Hematopoietic multipotent progenitor cell treated with erythropoietin and hydrocortisone succinate and interleukin-3 and kit ligand, for 4 days (in vitro differentiated cells): ENCODE measurements around the gene C5orf15.
"Not testable (repeated sequence)": the region's sequence is repeated elsewhere in the genome, so short reads cannot be mapped to it uniquely, and the experiment has no call there.

Source experiments
- DNase-seq: peaks from one replicate; pipeline ENCODE4 v3.0.0-alpha.2; 2015

C5orf15 gene

DNA sequence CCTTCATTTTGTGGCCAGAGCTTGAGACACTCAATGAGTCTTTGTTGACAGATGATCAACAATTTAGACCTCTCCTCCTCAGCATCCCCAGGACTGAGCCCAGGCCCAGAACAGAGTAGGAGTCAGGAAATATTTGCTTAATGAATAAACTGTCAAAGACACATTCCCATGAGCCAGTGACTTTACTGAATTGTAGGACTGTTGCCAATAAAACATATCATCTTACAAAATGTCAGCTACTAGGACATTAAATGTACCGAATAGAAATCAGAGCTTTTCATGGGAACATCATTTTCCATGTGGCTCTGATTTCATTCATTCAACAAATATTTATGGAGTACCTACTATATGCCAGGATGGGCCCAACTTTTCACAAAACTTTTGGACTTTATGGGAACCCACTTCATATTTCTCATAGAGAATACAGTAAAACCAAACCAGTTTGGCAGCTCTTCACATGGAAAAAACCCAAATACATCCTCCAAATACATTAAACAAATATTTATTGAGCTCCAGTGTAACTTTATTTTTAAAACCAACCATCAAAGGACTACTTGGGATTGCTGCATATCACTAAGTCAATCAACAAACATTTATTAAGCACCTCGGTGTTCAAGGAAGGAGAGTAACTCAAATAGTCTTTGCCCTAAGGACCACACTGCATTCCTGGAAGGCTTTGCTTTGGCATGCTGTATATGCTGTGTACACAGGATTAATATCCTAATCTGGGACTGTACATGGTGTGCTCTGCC lies 24.9 kb upstream of the C5orf15 start:
- DNase-seq = no peak

DNA sequence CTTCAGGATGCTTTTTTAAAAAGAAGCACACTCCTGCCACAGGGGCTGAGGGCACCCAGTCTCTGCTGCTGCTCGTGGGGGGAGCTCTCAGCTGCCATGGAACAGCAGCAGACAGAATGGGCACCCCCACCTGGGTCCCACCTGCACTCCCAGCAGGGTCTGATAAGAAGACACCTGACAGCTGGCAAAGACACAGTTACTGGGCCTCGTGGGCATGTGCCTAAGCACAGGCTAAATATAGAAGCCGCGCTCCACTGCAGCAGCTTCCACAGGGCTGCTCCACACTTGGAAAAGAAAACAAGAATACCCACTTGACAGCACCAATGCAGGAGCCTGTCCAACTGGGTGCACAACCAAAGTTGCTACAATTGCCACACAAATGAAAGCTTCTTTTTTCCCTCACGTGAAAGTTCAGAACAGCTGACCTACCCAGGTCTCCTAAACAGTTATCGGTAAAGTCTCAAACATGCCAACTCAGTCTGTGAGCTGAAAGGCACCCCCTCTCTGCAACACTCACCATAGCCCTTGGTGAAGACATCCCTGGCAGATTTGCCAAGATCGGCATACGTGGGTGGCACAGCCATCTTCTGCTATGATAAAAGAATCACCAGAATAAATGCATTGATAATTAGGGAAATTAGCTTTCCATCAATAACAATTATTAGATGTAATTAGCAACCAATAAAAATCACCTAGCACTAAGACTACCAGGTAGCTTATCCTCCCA lies 24.2 kb upstream of the C5orf15 start:
- no peak for DNase-seq

DNA sequence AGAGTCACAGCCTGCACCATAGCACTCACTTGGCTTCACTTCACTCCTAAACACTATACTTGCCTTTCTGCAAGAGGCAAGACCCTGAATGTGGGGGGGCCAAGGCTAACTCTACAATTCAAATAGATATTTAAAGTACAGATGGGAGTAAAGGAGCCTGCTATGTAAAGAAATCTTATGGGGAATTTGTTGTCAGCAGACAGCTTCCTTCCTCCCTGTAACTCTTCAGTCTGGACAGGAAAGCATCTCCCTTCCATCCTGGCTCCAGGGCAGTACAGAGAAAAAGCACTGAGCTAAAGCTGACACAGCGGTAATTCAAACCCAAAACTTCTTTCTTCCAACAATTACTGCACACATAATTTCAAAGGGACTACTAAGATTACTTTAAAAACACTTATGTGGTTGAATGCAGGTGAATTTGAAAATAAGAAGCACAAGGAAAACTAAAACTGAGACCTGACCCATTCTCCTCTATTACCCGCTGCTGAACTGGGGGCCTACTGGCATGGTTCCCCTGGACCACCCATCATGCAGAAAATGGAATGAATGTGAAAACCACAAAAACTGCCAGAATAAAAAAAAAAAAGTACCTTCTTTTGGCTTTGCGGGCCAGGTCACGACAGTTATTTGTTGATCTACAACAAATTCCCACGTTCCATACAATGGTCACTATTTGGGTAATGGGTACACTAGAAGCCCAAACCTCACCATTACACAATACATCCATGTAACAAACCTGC lies 22.9 kb upstream of the C5orf15 start:
- DNase-seq = no peak

DNA sequence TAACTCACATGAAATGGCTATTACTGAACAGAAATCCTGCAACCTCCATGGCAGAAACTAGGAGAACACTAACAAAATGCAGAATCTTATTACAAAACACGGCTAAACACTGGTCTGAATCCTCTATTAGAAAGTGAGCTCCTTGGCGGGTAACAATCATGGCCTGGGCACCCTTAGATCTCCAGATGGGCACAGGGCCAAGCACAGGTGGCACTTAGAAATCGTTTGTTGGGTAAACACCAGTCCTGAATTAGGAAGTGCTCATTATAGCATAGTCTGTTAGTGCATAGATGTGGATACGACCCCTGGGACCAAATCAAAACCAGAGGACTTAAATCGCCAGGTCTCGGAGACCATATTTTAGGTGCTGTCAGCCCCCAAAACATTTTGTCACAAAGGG lies 22.0 kb upstream of the C5orf15 start:
- no peak for DNase-seq

DNA sequence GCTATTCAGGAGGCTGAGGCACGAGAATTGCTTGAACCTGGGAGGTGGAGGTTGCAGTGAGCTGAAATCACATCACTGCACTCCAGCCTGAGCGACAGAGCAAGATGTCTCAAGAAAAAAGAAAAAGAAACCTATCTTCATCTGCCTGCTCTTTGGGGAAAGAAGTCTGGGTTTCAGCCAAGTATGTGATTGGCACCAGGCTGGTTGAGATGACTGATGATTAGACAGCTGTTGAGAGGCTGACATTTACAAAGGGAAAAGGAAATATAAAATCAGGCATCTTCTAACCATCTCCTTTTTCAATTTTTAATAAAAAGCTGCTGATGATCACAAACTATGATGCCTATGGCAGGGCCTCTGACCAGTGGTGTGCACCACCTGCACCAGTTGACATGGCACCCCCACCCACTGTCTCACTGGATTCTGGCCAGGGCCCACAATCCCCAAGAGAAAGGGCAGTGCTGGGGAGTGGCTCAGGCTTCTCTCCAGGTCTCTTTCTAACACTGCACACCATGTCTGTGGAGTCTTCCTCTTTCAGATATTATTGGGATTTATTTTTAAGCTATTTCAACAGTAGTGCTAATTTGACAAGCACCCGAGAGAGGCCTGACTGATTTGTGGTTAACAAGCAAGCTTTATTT lies 17.2 kb upstream of the C5orf15 start:
- DNase-seq = no peak

DNA sequence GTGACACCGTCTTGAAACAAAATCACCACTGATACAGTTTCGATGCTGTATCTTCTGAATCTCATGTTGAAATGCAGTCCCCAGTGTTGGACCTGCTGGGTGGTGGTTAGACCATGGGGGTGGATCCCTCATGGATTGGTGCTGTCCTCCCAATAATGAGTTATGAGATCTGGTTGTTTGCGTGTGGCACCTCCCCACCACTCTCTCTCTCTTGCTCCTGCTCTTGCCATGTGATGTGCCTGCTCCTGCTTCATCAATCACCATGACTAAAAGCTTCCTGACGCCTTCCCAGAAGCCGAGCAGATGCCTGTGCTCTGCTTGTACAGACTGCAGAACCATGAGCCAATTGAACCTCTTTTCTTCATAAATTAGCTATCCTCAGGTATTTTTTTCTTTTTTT lies 15.2 kb upstream of the C5orf15 start:
- DNase-seq = no peak

DNA sequence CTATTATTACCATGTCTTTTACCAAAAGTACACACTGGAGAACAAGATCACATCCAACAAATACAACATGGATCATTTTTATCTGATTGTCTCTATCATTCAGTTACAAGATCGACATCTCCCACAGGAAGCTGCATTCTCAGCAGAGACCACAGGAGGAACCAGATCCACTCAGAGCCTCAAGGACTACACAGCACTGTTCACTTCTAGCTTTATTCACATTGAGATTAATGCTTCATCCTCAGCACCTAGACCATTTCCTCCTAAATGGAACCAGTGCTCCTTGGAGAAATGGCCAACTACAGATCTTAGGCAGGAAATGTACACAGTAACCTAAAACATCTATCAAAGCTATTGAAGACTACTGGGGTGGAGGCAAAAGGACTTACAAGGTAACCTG lies 13.3 kb upstream of the C5orf15 start:
- DNase-seq = peak; percentile 43

DNA sequence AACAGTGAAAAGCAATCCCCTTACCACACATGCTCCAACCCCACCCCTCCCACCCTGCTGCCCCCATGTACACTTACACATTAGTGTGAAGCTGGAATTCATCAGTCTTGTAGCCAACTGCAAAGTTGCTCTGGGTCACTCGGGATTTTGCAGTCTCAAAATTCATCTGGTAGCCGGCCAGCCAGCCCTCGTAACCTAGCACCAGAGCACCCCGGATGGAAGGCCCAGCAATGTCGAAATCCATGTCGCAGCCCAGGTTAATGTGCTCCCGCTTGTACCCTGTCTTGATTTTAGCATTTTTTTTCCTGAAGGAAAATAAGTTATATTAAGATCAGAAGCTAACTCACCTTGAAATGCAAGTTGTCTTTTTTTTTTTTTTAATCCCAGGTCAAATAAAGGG lies 12.2 kb upstream of the C5orf15 start:
- no peak for DNase-seq

DNA sequence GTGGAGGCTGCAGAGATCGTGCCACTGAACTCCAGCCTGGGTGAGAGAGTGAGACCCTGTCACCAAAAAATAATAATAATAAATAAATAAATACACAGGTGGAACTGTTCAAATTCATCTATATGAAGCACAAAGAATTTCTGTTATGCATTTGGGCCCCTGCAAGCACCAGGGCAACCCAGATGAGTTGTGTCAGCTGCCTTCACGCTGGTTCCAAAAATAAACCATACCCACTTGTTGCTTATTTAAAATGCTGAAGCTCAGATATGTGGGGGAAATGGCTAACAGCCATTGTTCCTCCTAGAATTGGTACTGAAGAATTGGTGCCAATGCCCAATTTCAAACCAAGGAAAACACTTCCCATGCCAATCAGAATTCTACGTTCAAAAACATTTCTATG lies 10.5 kb upstream of the C5orf15 start:
- DNase-seq = no peak

DNA sequence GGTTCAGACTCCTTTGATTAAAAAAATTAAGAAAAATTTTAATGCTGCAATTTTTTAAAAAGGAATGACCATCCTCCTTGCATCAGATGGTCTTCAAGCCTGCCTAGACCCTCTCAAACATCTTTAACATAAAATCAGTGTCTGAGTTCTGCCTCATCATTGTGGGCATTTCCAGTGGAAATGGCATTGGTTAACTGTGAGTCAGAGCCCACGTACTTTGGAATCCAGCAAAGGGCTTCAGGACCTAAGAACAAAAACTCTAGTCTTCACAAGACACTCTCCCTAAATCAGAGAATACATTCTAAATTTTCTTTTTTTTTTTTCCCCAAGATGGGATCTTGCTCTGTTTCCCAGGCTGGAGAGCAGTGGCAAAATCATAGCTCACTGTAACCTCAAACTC lies 9.4 kb upstream of the C5orf15 start:
- no peak for DNase-seq

DNA sequence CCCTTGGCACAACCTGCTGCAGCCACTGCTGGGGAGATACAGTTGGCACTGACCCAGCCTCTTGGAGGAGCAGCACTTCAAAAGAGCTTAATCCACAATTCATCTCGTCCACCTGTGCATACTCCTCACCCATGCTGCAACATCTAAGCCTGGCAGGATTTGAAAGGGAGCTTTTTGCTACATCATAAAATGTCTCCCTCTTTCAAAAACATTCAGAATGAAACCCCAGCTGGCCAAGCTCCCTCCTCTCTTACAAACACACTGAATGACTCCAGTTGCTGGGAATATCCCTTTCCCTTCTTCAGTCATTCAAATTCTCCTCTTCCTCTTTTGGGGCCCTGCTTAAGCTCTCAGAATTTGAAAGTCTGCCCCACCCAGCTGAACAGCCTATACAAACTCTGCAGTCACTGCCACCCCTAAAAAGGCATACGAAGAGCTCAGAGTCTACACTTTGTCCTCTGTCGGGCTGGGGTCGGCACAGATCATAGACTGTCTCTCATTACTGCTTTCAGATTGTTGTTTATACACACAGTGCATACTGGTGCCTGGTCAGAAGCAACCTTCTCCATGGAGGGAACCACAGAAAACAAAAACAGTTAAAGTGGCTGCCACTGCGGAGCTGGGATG lies 8.8 kb upstream of the C5orf15 start:
- no peak for DNase-seq

DNA sequence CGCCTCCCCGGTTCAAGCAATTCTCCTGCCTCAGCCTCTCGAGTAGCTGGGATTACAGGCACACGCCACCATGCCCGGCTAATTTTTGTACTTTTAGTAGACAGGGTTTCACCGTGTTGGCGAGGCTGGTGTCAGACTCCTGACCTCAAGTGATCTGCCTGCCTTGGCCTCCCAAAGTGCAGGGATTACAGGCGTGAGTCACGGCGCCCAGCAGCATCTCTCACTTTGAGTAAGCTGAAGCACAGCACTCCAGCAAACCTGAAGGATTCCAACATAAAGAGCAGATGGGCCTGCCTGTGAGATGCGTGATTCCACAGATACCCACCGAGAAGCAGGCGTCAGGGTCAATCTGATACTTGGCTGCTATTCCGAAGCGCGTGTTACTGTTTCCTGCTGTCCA lies 7.1 kb upstream of the C5orf15 start:
- not testable (repeated sequence) for DNase-seq

DNA sequence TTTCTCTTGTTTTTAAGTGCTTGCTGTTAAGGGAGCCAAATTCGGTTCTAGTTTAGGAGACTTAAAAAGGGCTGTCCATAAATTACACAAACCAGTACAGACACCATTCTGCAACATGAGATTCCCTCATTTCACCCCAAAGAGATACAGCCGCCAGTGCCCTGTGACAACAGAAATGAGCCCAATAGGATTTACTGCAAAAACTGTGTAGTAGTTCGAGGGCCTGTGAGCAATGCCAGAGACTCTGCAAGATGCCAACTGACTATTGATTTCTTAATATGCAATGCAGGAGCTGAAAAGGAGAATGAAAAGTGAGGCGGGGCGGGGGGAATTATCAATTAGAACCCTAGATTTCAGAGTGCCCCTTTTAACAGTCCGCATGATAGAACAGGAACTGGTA lies 5.7 kb upstream of the C5orf15 start:
- DNase-seq = no peak

DNA sequence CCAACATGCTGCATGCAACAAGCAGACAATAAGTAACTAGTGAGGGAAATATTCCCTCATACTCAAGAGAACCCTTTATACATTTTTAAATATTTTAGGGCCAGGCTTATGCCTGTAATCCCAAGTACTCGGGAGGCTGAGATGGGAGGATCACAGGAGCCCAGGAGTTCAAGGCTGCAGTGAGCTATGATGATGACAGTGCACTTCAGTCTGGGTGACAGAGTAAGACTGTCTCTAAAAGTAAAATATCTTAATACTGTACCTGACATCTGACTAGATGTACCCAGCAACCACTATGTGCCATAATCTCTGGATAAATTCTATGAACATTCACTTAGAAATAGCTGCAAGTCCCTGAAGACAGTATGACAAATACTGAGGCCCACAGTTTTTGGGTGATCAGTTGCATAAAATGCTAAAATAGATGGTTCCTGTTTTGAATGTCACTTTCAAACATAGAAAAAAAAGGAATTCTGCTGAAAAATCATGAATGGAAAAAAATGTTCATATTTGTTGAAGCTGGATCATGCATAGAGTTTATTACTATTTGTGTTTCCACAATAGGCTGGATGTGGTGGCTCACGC lies 2.0 kb upstream of the C5orf15 start:
- DNase-seq = no peak

DNA sequence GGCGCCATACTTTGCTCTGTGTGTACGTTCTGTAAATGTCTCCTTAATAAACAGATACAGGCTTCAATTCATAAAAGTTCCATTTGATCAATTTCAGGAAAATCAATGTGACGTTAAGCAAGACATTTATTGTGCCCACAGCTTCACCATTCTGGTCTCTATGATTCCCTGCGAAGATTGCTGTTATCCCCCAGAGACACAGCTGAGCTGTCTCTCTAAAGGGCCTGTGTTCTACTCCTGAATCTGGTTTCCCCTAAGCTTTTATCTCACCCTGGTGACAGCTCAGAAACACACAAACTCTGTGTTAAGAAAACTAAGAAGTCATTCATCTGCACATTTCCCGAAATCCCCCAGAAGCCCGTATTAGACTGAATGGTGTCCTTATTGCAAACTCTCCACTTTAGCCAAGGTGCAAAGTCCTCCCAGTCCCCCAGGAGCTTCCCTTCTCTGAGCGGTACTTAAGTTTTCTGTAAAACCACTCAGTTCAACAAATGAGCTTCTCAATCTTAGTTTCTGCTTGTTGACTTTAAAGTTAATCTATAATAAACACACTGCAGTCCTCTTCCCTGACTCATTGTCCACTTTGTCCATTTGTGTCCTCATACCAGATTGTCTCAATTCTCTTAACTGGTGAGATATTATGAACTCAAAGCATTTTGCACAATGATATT lies 1.4 kb upstream of the C5orf15 start:
- DNase-seq = no peak

DNA sequence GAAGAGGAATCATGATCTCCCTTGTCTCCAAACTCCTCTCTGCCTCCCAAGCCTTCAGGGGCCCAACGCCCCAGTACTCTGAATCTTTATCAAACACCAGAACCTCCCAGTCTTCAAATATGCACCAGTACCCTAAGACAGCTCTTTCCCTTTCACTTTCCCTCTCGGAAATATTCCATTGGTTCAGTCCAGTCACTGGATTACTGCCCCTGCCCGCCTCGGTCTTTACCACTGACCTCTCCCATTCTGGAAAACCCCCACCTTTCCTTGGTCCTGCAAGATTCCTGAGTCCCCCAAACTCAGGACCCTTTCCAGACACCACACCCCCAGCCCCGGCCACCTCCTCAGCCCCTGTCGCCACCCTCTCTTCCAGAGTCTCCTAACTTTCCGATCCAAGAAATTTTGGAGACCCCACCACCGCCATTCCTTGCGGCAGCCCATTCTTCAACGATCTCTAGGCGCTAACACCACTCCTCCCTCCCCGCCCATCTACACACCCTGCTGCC lies 674 bp downstream of the C5orf15 start:
- peak; percentile 45 for DNase-seq

DNA sequence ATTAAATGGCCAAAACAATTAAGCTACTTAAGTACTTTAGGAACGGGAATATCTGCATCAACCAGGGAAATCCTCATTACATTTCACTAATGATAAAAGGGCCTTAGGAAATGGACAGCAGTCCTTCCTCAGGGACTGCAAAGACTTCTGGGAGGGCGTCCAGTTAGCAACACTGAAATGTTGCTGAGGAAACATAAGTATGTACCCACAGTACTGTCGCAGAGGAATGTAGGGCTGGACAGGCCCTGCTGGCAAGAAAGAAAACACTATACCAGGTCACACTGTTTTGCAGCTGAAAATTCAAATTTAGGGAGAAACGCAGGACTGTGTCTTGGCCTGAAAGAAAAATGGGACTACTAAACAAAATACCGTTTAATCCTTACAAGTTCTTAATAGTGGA lies 1.3 kb downstream of the C5orf15 start:
- DNase-seq = no peak

DNA sequence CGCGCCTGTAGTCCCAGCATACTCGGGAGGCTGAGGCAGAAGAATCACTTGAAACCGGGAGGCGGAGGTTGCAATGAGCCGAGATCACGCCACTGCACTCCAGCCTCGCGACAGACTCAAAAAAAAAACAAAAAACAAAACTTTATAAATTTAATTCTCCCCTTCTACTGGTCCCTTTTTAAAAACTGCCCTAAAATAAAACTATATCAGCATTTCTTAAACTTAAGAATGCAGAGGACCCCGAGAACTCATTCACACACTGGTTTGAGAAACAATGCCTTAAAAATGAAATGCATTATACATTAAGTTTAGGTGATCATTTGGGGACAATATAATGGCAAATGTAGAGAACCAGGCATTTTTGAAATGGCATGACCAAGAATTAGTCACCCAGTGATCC lies 2.3 kb downstream of the C5orf15 start:
- no peak for DNase-seq

DNA sequence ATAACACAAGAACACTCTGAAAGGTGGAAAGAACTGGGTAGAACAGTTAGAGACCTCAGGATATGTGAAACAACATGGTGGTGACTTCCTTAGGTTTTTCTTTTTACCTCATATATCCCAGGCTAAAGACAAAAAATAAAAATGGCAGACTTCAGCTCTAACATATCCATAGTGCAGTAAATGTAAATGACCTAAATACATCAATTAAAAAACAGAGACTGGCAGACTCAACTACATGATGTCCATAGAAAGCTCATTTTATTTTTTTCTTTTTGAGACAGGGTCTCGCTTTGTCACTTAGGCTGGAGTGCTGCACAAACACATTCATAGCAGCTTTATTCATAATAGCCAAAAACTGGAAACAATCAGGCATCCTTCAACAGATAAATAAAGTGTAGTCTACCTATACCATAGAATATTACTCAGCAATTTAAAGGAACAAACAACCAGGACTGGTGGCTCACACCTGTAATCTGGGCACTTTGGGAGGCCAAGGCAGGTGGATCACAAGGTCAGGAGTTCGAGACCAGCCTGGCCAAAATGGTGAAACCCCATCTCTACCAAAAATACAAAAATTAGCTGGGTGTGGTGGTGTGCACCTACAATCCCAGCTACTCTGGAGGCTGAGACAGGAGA lies 4.8 kb downstream of the C5orf15 start:
- DNase-seq = no peak

DNA sequence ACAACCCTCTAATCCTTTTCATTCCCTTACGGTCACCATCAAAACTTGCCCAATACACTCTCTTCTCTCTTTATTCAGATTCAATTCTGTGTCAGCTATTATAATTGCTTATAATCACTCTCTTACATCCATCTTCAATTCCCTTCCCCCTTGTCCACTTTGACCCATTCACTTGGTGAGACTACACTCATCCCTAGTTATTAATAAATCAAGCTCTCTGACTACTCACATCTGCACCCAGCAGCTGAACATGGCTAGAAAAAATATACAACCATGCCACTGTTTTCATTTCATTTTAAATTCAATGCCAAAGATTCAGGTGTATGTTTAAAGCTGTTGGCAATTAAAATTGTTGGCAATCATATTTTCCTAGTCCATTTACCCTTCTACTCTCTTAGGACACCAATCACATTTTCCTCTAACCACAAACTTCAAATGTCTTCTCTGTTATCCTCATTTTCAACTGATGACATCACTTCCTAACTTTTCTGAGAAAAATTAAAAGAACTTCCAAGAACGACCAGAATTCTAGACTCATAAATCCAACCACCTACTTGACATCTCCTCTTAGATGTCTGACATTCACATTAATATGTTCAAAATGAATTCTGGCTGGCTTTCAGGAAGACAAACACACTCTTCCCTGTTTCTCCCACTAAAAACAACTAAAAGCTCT lies 5.5 kb downstream of the C5orf15 start:
- peak; percentile 46 for DNase-seq

DNA sequence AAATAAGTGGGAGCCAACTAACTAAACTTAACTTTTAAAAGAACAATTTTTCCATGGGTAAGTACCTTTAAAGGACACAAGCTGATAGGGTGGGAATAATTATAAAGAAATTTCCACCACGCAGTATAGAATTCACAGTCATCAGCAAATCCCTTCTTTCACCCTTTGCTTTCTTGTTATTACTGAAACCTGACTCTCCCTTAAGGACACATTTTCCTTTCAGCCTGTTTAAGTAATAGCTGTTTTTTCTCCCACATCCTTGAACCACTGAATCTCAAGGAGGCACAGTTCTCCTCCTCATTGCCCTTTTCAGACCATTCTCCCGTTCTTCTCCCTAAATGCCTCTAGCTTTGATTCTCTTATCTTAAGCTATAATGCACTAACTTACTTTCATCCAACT lies 6.3 kb downstream of the C5orf15 start:
- no peak for DNase-seq
